HepG2 (cell line): Measurements from ENCODE around the gene USP14.

Source experiments
- MTA3 ChIP-seq: sonication (generic); formaldehyde crosslinking; IDR thresholded peaks from 2 replicates; pipeline ENCODE4 v1.4.0; 2020; ENCODE audit warnings: missing genetic modification reagents
- NFE2L1 ChIP-seq: sonication (generic); formaldehyde crosslinking; IDR thresholded peaks from 2 replicates; pipeline ENCODE4 v1.4.0; 2020; ENCODE audit warnings: missing genetic modification reagents, mild to moderate bottlenecking, borderline replicate concordance
- RAD21 ChIP-seq: fragments of 450-650 bp; formaldehyde crosslinking; IDR thresholded peaks from 2 replicates; pipeline ENCODE4 v1.5.0; 2020; ENCODE audit warnings: mild to moderate bottlenecking
- RFX5 ChIP-seq: IDR thresholded peaks from 2 replicates; pipeline ENCODE4 v1.6.1; 2011; ENCODE audit warnings: low read depth, low read length, improper control_type of control experiment
- SP1 ChIP-seq, 2 experiments: fragments of 450-650 bp in 1 of 2; sonication (generic) in 1 of 2; formaldehyde crosslinking in 1 of 2; IDR thresholded peaks; 2 replicates each; pipeline versions ENCODE4 v1.4.0 to v1.6.1; 2016 to 2020; ENCODE audit warnings: missing genetic modification reagents in 1 of 2
- TBX2 ChIP-seq: sonication (generic); formaldehyde crosslinking; IDR thresholded peaks from 2 replicates; pipeline ENCODE4 v1.5.0; 2020; ENCODE audit warnings: missing genetic modification reagents, mild to moderate bottlenecking, borderline replicate concordance
- ZNF225 ChIP-seq: sonication (generic); formaldehyde crosslinking; IDR thresholded peaks from 2 replicates; pipeline ENCODE4 v1.4.0; 2020; ENCODE audit warnings: mild to moderate bottlenecking, missing genetic modification reagents
- ZNF274 ChIP-seq: sonication (generic); formaldehyde crosslinking; IDR thresholded peaks from 2 replicates; pipeline ENCODE4 v1.5.1; 2020; ENCODE audit warnings: mild to moderate bottlenecking, missing genetic modification reagents
- ZNF792 ChIP-seq: IDR thresholded peaks from 2 replicates; pipeline ENCODE4 v1.6.1; 2016
- TF ChIP-seq, protein P1 (sequence below): sonication (generic); formaldehyde crosslinking; IDR thresholded peaks from 2 replicates; pipeline ENCODE4 v1.5.0; 2020; ENCODE audit warnings: mild to moderate bottlenecking, missing genetic modification reagents, moderate library complexity

DNA sequence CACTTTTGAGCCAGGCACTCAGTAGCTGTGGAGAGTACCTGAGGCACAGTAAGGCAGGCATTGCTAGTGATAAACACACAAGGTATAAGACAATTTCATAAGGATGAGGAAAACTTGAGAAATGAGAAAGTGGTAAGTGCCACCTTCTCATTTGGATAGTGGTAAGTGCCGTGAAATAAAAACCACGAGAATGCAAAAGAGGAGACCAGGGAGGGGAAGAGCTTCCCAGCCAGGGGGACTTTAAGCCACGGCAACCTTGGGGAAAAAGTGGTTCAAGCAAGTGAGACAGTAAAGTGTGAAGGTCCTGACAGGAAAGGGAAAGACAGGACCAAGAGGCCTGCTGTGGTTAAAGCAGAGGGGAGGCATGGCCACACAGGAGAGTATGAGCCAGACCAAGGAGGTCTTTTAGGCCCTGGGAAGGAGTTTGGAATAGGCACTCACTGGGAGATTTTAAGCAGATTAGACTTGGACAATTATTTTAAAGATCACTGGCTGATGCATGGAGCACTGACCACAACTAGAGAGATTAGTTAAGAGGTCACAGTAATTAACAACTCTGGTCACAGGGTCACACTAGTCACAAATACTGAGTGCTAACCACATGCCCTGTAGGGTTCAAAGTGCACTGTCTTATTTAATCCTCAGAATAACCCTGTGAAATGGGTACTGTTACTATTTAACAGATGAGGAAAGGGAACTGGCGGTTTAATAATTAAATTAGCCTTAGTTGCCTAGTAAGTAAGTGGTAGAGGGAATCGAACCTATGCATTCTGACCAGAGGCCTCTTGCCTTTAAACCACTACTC, 59.4 kb downstream of the USP14 start:
- TF ChIP-seq, protein P1, sequence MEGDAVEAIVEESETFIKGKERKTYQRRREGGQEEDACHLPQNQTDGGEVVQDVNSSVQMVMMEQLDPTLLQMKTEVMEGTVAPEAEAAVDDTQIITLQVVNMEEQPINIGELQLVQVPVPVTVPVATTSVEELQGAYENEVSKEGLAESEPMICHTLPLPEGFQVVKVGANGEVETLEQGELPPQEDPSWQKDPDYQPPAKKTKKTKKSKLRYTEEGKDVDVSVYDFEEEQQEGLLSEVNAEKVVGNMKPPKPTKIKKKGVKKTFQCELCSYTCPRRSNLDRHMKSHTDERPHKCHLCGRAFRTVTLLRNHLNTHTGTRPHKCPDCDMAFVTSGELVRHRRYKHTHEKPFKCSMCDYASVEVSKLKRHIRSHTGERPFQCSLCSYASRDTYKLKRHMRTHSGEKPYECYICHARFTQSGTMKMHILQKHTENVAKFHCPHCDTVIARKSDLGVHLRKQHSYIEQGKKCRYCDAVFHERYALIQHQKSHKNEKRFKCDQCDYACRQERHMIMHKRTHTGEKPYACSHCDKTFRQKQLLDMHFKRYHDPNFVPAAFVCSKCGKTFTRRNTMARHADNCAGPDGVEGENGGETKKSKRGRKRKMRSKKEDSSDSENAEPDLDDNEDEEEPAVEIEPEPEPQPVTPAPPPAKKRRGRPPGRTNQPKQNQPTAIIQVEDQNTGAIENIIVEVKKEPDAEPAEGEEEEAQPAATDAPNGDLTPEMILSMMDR (CRISPR knock-in tag), result no peak
- TF ChIP-seq SP1 (IDR thresholded peaks at IDR 0.05) (no peak), SP1 (CRISPR knock-in tag; IDR thresholded peaks at IDR 0.05) (no peak), RFX5 (no peak), TBX2 (CRISPR knock-in tag) (no peak), NFE2L1 (CRISPR knock-in tag) (no peak), MTA3 (CRISPR knock-in tag) (no peak), ZNF792 (no peak), RAD21 (CRISPR knock-in tag) (no peak), ZNF225 (CRISPR knock-in tag) (no peak), ZNF274 (CRISPR knock-in tag) (no peak)
